Stimulated activated CD4-positive, alpha-beta T cell treated with anti-CD3 and anti-CD28 coated beads, Interleukin-1b, Interleukin-23, amount 100 ng/mL, for 24 hours (primary cell): Measurements from ENCODE around the gene ANXA4.

Experiments used
- DNase-seq, 4 experiments: peaks; one replicate each; pipeline ENCODE4 v3.0.0-alpha.2; 2020; ENCODE audit warnings: low read depth in 4 of 4, low spot score in 1 of 4

The ANXA4 gene

GRCh38 chr2:69844560-69844959 lies 102.6 kb downstream of the ANXA4 start:
- no peak for DNase-seq

GRCh38 chr2:69846182-69847067 lies 104.5 kb downstream of the ANXA4 start:
- no peak for DNase-seq

GRCh38 chr2:69847068-69847828 lies 105.3 kb downstream of the ANXA4 start:
- DNase-seq, result no peak

GRCh38 chr2:69848186-69848790 lies 106.4 kb downstream of the ANXA4 start:
- DNase-seq, result no peak

- no peak for DNase-seq
Observed at GRCh38 chr2:69858261-69858660, 116.3 kb downstream of the ANXA4 start.

- DNase-seq, result no peak
Observed at GRCh38 chr2:69863298-69863697, 121.4 kb downstream of the ANXA4 start.
